MCF 10A (cell line): ENCODE data around the gene PNPLA3. TPM values are rescaled to one million over a fixed set of nuclear protein-coding genes. Genes with fewer than 3 reads are reported as not detected.

Experiments
- BruUV-seq: library from RNA; stranded (reverse); fragments of 400-500 nt; replicated peaks from 2 replicates; lab custom pipeline; 2021; lab: Mats Ljungman, UMichigan
- CTCF ChIA-PET: fragments of 300-600 bp; sonication (Branson Sonifier 250); formaldehyde crosslinking; extraction: SDS; loops from one replicate; lab custom pipeline; 2021; ENCODE audit warnings: antibody characterized with exemption, inconsistent platforms; lab: Yijun Ruan, JAX
- POLR2A ChIA-PET: fragments of 300-600, 350-650 bp; sonication (Branson Sonifier 250); formaldehyde crosslinking; extraction: SDS; loops from one replicate; lab custom pipeline; 2020; ENCODE audit warnings: antibody characterized with exemption, inconsistent platforms; lab: Yijun Ruan, JAX
- DNase-seq: peaks from one replicate; pipeline ENCODE4 v3.0.0-alpha.2; 2018; ENCODE audit not compliant: unreplicated experiment
- H3K27ac Mint-ChIP-seq: one replicate; pipeline ENCODE4 v1.8.0; 2022; ENCODE audit warnings: mild to moderate bottlenecking, low read depth, mixed read lengths; ENCODE audit not compliant: unreplicated experiment
- H3K27me3 Mint-ChIP-seq: one replicate; pipeline ENCODE4 v1.8.0; 2022; ENCODE audit warnings: mixed read lengths; ENCODE audit not compliant: insufficient read depth, unreplicated experiment
- H3K36me3 Mint-ChIP-seq: one replicate; pipeline ENCODE4 v1.8.0; 2022; ENCODE audit warnings: mild to moderate bottlenecking, moderate library complexity, mixed read lengths; ENCODE audit not compliant: insufficient read depth, unreplicated experiment
- H3K4me1 Mint-ChIP-seq: one replicate; pipeline ENCODE4 v1.8.0; 2022; ENCODE audit warnings: mixed read lengths; ENCODE audit not compliant: insufficient read depth, unreplicated experiment
- H3K4me3 Mint-ChIP-seq: one replicate; pipeline ENCODE4 v1.8.0; 2022; ENCODE audit warnings: mild to moderate bottlenecking, moderate library complexity, mixed read lengths; ENCODE audit not compliant: unreplicated experiment
- H3K9me3 Mint-ChIP-seq: one replicate; pipeline ENCODE4 v1.8.0; 2022; ENCODE audit warnings: mixed read lengths; ENCODE audit not compliant: unreplicated experiment
- CTCF ChIP-seq: fragments of 200-600 bp; IDR thresholded peaks from one replicate; pipeline ENCODE4 v1.8.0; 2022; ENCODE audit warnings: antibody characterized with exemption, mild to moderate bottlenecking; ENCODE audit not compliant: unreplicated experiment
- intact Hi-C: fragments of 100-400 bp; cut with micrococcal nuclease; formaldehyde crosslinking; loops from 2 replicates; pipeline ENCODE4 v1.14.1; 2022
- total RNA-seq: library from RNA; stranded (reverse); gene quantifications from 2 replicates; pipeline ENCODE4 v1.2.3, GENCODE V29; 2022

The PNPLA3 gene
- total RNA-seq, 1 experiment from 2014 or later = 4.2 TPM

DNA sequence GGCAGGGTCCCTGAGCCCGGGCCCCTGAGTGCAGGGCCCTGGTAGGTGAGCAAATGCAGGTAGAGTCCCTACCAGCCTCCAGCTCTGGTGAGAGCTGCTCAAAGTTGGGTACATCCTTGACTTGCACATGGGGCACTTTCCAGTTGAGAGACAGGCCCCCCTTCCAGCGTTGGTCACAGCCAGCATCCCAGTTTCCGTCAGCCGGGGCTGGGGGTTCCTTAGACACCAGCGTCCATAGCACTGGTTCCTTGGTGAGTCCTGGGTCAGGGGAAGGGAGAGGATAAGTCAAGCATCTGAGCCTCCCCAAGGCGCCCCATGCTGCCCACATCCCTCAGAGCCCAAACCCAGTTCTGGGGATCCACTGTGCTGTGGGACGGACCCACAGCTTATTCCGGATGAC lies 37.4 kb upstream of the PNPLA3 start:
- DNase-seq = no peak
- TF ChIP-seq CTCF = no peak
- Mint-ChIP-seq H3K27me3 (peaks cover 30% of the 10 kb centered on the region), H3K36me3 (peaks cover 6% of the 10 kb centered on the region), H3K9me3 (no peaks in the 10 kb centered on the region), H3K4me1 (no peaks in the 10 kb centered on the region), H3K27ac (no peak overlapping the region), H3K4me3 (no peak overlapping the region)
- intact Hi-C loops = no loop called here
- ChIA-PET CTCF (interaction anchor here (0.6 to 2.9 kb wide), 3 partner anchors 9 to 59 kb away, joined by 3 to 15 read pairs (median 4); no protein-coding TSS in a partner anchor), POLR2A (interaction anchor here (1.0 kb wide), 1 partner anchor 489 kb away, joined by 3 read pairs; no protein-coding TSS in a partner anchor)
- no TSS peak for BruUV-seq

DNA sequence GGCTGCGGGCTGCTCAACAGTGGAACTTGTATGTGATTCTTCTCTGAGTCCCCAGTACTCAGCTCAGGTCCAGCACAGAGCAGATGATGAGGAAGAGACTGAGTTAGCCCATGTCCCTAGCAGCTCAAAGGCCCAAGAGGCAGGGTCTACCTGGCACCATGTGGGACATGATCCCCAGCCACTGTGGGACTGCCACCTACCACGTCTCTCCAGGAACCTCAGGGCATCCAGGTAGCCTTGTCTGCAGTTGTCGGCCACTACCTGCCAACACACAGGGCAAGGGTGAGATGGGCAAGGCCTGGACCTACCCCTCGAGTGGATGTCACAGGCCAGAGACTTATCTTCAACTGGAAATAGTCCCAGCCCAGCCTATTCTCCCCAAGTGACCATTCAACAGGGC lies 36.2 kb upstream of the PNPLA3 start:
- Mint-ChIP-seq H3K9me3 (no peaks in the 10 kb centered on the region), H3K27ac (no peak overlapping the region), H3K27me3 (peaks cover 30% of the 10 kb centered on the region), H3K36me3 (peaks cover 6% of the 10 kb centered on the region), H3K4me1 (no peaks in the 10 kb centered on the region), H3K4me3 (no peak overlapping the region)
- intact Hi-C loops = no loop called here
- no peak for TF ChIP-seq CTCF
- CTCF ChIA-PET = interaction anchor here (0.6 to 2.9 kb wide), 5 partner anchors 8 to 656 kb away, joined by 3 to 15 read pairs (median 3); no protein-coding TSS in a partner anchor
- POLR2A ChIA-PET = interaction anchor here (0.6 to 0.7 kb wide), 2 partner anchors 549 to 1768 kb away, joined by 3 read pairs; no protein-coding TSS in a partner anchor
- BruUV-seq = no TSS peak
- no peak for DNase-seq

GRCh38 chr22:43888740-43889139 lies 34.9 kb upstream of the PNPLA3 start:
- no TSS peak for BruUV-seq
- Mint-ChIP-seq H3K9me3 (no peaks in the 10 kb centered on the region), H3K27ac (no peak overlapping the region), H3K4me3 (no peak overlapping the region), H3K36me3 (peaks cover 6% of the 10 kb centered on the region), H3K4me1 (no peaks in the 10 kb centered on the region), H3K27me3 (peaks cover 30% of the 10 kb centered on the region)
- intact Hi-C loops = no loop called here
- POLR2A ChIA-PET = interaction anchor here (1.2 kb wide), 1 partner anchor 77 kb away, joined by 3 read pairs; the partner anchor contains the start of gene EFCAB6
- DNase-seq = no peak
- CTCF ChIA-PET = interaction anchor here (0.9 to 1.5 kb wide), 3 partner anchors 12 to 25 kb away, joined by 4 to 5 read pairs (median 4); no protein-coding TSS in a partner anchor
- TF ChIP-seq CTCF = no peak

DNA sequence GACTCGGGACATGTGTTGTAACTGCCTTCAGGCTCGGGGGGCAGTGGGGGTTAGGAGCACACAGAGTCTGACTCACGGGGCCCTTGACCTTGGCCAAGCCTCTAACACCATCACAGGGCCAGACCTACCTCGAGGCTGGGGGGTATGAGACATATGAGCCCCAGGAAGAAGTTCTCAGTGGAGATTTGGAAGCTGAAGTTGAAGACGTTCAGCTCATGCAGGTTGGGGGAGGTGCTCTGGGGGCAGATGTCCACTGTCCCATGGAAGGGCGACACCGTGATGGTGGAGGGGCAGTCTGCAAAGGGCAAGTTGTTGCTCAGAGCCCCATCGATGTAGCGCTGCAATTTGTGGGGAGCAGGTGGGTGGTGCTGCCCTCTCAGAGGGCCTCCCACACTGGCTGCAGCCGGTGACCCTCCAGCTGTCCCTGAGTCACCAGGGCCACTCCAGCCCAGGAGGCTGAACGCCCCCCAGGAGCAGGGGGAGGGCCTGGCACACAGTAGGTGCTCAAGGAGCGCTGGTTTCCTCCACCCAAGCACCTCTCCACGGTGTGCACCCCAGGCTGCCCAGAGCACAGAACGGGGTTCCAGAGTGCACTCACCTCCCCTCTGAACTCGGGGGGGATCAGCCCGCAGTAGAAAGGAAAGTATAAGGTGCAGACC lies 34.3 kb upstream of the PNPLA3 start:
- no peaks in the 10 kb centered on the region for H3K9me3 Mint-ChIP-seq
- no peak overlapping the region for H3K4me3 Mint-ChIP-seq
- no peak overlapping the region for H3K27ac Mint-ChIP-seq
- no peaks in the 10 kb centered on the region for H3K4me1 Mint-ChIP-seq
- peaks cover 30% of the 10 kb centered on the region for H3K27me3 Mint-ChIP-seq
- ChIA-PET CTCF (interaction anchor here (0.6 to 1.5 kb wide), 6 partner anchors 11 to 56 kb away, joined by 3 to 5 read pairs (median 4); no protein-coding TSS in a partner anchor), POLR2A (interaction anchor here (1.2 kb wide), 1 partner anchor 77 kb away, joined by 3 read pairs; the partner anchor contains the start of gene EFCAB6)
- intact Hi-C loops = no loop called here
- H3K36me3 Mint-ChIP-seq = peaks cover 6% of the 10 kb centered on the region
- DNase-seq = no peak
- TF ChIP-seq CTCF = no peak
- no TSS peak for BruUV-seq
